Midbrain (tissue), 1 donor: ENCODE data around the gene PKDREJ.
A peak's percentile ranks its signal among the peaks of the same experiment; 100 is the strongest.

Source experiments
- DNase-seq: peaks from one replicate; lab custom pipeline; 2025; lab: John Stamatoyannopoulos, UW

Gene PKDREJ

DNA sequence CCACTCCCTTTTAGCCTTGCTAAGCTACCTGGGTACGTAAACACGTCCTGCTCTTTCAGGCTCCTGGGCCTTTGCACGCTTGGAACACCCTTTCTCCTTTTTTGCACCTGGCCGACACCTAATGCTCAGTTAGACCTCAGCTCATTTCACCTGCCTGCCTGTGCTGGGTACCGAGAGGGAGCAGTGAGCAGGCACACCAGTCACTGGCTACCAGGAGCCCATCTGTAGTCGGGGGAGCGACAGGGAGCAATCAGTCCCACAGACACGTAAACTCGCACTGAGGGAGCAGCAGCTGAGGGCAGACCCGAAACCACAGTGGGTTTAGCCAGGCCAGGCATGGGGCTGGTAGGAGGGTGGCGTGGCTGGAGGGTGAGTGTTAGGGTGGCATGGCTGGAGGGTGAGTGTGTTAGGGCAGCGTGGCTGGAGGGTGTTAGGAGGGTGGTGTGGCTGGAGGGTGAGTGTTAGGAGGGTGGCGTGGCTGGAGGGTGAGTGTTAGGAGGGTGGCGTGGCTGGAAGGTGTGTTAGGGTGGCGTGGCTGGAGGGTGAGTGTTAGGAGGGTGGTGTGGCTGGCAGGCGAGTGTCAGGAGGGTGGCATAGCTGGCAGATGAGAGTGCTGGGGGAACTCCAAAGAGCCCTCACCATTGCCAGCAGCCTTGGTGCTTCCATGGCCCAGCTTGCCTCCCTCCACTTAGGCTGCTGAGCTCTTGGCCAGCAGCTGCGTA is 27.1 kb upstream of the PKDREJ start:
- DNase-seq, result no peak

DNA sequence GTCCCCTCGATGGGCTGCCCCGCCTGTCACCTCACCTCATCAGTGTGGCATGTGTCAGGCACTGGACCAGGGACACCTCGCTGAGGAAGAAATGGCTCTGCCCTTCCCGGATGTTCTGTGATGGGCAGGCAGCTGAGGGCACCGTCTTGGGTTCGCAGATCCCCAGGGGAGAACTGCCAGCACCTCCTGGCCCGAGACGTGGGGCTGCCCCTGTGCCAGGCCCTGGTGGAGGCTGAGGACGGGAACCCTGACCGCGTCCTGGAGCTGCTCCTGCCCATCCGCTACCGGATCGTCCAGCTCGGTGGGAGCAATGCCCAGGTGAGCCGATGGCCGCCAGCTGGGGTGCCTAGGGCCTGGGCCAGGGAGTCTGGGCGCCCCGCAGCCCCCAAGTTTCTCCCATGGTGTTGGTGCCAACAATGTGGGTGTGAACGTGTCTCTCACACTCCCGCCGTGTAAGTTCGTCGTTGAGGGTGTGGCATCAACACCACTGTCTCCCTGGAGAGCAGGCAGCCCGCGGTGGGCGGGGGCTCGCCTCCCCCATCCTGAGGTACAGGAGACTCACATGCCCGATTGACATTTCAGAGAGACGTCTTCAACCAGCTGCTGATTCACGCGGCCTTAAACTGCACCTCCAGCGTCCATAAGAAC is 26.2 kb upstream of the PKDREJ start:
- no peak for DNase-seq

DNA sequence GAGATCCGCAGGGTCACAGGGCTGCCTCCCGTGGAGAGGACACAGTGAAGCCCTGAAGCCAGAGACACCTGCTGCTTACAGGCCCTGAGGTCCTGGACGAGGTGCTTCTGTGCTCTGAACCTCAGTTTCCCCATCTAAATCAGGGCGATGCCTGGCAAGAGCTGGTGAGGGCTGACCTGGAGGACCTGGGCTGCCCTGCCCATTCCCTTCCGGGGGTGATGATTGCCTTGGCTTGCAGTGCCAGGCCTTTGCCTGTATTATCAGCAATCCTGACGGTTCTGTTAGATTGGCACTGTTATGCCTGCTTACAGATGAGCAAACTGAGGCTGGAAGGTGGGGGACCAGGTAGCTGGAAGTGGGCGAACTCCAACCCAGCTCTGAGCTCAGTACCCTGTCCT is 25.7 kb upstream of the PKDREJ start:
- no peak for DNase-seq

DNA sequence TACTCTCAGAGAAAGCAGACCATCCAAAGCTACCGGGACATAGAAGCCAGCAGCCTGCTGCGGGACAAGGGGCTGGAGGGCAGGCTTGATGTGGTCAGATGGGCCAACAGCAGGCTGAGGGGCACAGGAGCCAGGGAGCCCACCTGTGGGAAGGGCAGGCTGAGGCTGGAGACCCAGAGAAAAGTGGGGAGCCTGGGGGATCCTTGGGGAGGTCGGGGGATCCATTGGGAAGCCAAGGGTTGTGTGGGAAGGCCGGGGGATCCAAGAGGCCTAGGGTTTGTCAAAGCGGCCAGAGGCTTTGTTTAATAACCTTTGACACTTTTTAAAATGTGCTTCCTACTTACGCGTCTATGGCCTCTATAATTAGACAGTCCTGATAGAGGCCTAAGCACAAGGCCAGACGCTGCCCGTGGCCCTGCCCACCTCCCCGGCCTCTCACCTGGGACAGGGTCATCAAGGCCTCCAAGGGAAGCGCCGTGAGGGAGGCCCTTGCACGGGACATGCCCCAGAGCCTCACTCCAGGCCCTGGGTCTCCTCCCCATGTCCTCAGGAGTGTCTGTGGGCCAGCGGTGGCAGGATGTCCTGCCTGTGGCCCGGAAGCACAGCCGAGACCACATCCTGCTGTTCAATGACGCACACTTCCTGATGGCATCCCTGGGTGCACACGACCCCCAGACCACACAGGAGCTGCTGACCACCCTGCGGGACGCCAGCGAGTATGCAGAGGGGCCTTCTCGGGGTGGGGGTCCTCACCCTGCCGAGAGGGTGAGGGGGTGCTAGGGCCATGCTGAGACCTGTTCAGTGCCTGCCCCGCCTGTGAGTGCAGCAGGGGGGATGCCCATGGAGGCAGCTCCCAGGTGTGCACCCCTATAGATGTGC is 25.0 kb upstream of the PKDREJ start:
- no peak for DNase-seq

DNA sequence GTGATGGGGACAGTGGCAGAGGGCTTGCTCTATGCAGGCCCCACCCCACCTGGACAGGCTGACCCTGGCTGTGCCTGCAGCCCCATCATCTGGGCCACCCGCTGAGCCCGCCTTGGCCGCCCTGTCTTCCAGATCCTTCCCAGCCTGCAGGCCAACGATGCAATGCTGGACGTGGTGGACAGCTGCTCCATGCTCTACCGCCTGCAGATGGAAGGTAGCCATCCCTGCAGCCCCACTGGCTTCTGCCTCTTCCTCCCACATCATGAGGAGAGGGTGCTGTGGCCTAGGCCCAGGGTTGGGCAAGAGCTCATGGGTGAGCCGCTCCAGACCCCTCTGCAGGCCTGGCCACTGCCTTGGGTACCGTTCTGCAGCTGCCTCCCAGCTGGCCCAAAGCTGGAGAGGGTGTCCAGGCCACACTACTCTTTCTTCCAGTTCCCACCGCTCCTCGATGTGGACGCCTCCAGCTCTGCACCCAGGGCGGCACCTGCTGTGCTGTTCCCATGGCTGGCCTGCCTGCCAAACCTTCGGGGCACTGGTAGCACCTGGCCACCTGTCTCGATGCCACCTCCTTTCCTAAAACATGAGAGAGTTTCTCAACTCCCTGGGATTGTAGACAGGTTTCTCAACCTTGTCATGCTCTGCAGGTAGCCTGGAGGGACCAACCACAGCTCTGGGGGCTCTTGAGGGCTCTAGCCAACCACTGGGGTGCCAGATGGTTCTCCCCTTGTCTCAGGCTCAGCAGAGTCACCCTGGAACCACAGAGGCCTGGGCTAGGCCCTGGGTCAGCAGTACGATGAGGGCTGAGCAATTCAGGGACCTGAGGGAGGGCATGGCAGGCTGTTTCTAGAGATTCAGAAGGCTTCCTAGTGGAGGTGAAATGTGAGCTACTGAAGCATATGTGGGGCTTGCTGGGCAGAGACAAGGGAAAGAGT is 24.1 kb upstream of the PKDREJ start:
- DNase-seq, result no peak

DNA sequence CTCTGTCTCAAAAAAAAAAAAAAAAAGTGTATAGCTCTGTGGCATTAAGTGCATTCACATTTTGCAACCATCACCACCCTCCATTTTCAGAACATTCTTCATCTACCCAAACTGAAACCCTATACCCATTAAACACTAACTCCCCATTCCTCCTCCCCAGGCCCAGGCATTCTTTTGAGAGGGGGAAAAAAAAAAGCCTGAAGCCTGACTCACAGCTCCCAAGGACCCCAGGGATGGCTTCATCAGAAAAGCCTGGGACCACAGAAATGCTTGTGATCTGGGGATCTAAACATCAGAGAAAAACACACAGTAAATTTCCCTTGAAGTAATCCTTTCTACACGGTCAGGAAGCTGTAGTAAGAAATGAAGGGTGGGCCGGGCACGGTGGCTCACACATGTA is 22.9 kb upstream of the PKDREJ start:
- DNase-seq, result no peak

DNA sequence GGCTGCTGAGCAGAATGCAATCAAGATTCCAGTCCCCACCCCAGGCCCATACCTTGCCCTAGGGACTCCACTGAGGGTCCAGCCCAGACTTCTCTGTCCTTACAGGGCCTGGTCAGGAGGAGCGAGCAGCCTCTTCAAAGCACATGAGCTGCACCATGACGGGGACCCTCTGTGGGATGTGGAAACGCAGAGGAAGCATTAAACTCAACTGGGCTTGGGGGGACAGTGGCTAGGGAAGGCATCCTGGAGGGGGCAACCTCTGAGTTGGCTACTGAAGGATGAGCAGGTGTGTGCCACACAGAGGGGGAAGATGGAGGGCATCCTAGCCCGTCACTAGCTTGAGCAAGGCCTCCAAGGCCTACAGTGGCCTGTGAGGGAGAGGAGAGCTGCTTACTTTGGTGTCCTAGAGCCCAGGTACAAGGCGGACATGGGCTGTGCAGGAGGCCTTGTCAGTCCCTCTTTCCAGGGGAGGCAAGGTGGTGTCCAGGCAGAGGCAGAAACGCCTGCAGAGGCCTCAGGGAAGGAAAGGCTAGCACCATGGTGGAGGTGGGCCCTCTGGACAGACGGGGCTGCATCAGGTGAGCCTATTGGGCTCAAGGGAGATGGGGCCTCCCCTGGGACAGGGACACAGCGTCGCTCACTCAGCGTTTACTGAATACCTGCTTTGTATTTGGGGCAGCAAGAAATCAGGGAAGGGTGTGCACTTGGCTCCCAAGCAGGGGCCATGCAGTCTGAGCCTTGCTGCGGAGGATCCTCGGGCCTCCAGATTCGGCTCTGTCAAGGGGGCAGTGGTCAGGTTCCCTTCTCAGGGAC is 18.9 kb upstream of the PKDREJ start:
- DNase-seq, result no peak

DNA sequence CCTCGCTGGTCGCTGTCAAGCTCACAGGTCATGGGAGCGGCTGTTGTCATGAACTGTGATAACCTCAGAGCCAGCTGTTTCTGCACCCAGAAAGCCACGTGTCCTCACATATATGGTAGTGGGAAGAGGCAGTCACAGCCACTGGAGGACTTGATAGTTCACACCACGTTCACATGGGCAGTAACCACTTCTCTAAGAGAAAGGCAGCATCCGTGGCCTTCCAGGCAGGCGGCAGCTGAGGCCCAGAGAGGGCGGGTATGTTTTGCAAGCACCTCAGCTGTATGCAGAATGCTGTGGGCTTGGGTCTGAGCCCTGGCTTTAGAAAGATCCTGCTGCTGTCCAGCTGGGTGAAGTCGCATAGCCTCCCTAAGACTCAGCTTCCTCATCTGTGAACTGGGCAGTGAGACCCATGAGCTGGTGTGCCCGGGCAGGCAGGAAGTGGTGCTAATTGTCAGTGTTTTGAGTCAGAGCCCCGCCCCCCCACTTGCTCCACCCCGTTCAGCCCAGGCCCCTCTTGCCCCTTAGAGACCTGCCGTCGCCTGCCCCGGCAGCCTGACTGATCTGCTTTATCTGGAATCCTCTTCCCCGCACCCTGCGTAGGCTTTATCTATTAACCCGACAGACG is 18.0 kb upstream of the PKDREJ start:
- DNase-seq, result peak; percentile 41

DNA sequence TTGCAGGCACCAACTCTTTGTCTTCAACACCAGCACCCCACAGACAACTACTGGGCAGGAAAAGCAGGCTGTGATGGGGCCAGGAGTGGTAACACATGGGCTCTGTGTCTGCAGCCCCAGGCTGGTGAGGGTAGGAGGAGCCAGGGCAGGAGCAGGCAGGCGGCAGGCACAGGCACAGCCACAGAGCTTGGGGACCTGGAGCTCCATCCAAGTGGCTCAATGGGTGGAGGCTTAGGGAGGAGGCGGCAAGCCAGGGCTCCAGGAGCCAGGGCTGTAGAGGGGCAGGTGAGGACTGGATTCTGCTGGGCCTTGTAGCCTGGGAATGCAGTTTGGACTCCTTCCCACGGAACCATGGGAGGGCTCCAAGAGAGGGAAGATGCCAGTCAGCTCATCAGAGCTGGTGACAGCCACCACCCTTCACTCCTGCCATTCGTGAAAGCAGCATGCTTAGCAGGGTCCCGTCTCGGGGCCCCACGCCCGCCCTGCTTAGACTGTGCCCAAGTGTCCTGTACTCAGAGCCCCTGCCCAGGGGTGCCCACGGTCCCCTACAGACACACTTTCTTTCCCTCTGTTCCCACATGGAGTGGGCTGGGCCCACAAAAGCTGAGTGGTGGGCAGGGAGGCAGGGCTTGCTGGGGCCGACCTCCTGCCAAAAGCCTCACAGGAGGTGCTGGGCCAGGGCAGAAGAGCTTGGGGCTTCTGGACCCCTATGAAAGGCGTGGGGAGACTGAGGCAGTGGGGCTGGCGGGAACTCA is 17.1 kb upstream of the PKDREJ start:
- DNase-seq, result no peak

DNA sequence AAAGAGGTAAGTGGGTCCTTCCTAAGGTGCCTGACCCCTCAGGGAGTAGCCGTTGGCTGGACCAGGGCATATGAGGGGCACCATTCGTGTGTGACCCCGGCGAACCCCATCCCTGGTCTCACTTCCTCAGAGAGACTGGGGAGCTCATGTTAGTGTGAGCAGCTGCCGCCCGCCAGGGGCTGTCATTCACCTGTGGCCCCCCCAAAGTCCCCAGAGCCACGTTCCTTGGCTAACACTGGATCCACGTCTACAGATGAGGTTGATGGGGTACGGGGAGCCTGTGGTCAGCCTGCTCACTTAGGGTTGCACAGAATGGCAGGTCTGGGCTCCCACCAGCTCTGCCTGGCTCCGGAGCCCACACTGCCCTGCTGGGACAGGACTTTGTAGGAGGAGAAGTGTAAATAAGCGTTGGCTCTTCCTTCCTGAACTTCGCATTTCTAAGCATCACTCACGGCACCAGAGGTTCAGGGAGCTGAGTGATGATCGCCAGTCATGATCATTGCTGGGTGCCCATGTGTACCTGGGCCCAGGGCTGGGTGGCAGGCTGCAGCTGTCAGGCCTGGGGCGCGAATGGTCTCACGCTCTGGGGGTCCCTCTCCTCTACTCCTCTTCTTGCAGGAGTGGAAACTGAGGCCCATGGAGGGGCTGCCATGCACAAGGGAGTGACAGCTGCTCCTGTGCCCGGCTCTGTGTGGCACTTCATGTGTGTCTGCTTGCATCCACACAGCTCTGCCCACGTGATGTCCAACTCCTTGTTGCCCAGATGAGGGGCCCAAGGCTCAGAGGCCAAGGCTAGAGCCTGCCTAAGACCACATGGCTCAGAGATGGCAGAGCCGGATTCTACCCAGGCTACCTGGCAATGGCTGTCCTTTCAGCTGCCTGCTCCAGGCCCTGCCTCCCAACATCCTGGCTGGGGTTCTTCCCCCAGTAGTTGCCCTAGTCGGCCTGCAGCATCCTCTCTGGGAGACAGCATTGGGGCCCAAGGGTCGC is 15.8 kb upstream of the PKDREJ start:
- DNase-seq, result no peak

DNA sequence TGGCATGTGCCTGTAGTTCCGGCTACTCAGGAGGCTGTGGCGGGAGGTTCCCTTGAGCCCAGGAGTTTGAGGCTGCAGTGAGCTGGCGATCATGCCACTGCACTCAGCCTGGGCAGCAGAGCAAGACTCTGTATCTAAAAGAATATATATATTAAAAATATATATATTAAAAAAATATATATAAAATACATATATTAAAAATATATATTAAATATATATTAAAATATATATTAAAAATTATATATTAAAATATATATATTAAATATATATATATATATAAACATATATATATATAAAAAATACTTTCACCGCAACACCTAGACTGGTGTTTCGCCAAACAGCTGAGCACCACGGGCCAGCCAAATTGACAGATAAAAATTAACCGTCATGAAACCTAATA is 13.4 kb upstream of the PKDREJ start:
- DNase-seq, result no peak

DNA sequence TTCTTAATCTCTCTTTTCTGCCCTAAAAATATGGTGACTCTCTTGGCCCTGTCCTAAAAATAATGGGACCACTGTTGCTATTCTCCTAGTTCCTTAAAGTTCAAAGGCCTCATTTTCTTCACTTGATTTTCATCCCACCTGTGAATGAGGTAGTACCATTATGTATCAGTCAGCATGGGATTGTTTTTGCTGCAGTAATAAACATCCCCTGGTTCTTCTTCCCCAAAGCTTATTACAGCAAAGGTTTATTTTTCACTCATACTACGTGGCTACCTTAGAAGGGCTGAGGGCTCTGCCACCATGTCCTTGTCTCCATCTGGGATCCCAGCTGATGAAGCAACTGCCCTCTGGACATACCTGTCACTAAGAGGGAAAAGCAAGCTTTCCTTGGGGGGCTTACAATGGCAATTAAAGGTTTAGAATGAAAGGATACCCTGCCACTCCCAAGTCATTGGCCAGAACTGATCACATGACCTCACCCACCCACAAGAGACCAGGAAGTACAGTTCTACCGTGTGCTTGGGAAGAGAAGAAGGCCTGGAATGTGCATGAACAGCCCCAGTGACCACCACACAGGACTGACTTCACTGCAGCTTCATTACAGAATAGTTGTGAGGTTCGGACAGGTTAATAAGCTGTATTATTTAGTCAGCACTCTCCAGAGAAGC is 12.4 kb upstream of the PKDREJ start:
- DNase-seq, result no peak

DNA sequence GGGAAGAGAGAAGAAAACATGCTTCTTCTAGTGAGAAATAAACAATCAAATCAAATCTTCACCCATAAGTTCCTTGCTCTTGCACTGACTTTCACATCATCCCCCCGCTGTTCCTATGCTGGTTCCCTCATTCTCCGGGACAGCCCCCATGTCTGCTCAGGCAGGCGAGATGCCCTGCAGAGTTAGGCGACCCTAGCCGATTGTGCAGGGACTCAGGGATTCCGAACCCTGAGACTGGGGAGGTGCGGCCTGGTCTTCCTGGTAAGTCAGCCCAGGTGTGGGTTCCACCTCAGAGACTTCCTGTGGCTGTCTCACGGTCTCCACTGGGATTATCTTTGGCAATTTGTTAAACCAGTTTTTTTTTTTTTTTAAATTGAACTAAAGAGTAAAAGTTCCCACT is 11.2 kb upstream of the PKDREJ start:
- DNase-seq, result no peak

DNA sequence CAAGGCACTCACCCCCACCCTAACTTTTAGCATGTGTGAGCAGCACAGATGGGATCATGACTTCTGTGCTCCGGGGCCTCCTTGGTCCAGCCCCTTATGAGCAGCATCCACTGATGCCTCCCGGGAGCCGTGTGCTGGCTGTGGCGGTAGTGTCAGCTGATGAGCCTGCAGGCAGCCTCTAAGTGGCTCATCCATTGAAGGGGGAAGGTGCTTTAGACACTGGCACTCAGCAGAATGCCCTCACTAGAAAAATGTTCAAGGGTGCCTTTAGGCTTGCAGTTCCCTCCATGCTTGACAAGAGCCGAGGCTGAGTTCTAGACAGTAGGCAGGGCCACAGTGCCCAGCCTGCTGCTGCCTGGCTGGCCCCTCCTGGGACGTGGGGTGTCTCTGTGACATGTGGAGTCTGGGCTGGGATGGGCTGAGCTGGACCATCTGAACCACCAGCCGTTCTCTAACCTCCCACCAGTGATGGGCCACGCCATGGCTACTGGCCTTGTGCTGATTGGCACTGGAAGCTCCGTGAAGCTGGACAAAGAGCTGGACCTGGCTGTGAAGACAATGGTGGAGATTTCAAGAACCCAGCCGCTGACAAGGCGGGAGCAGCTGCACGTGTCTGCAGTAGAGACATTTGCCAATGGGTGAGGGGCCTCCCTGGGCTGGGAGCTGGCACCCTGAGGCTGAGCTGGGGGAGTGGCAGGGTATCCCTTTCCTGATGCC is 10.4 kb upstream of the PKDREJ start:
- no peak for DNase-seq

DNA sequence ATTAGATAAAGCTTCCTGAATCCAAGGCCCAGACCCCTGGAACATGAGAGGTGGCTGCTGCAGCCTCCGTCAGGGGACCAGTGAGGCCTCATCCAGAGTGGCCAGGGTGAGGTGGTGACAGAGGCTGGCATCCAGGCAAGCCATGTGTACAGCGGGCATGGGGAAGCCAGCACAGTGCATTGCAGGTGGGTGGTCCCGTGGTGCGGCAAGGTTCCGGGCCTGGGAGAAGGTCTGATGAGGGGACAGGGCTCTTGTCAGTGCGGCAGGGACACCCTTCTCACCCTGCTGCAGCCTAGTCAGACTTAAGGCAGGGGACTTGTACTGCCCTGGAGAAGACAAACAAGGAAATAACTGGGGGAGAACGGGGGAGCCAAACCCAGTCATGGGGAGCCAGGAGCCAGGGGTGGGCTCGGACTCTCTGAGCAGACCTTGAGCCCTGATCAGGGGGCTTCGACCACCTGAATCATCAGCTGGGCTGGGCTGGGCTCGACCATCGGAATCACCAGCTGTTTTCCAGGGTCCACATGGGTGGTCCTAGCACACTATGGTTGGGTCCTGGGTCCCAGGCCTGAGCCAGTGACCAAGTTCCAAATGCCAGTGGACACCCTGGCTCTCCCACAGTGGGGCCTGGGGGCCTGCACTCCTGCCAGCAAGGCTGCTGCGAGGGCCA is 9.8 kb upstream of the PKDREJ start:
- DNase-seq, result no peak

DNA sequence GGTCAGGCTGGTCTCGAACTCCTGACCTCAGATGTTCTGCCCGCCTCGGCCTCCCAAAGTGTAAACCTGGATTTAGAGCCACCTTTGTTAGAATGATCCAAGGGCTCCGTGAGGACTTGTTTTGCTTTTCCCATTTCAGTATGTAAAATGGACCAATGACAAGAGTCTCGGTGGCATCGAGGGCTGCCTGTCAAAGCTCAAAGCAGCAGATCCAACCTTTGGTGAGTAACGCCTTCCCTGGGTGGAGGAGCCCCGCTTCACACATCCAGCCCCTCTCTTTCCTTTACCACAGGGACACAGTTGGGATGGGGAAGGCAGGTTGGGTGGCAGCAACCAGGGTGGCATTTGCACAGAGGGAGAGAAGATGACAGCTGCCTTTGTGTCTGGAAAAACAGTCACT is 9.1 kb upstream of the PKDREJ start:
- no peak for DNase-seq

DNA sequence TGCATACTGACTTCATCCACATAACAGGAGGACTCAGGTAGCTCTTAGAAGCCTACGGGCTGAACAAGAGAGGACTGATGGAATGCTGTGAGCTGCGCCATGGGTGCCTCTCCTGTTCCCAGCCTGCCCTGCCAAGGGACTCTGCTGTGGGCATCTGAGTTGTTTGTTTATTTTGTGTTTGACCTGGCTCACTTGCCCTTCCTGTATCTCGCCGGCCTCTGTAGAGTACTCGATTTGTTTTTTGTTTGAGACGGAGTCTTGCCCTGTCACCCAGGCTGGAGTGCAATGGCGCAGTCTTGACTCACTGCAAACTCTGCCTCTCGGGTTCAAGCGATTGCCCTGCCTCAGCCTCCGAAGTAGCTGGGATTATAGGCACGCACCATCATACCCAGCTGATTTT is 6.4 kb upstream of the PKDREJ start:
- no peak for DNase-seq
